Right lobe of liver (tissue), 6 donors: Measurements from ENCODE around the gene ATMIN. TPM values are rescaled to one million over a fixed set of nuclear protein-coding genes. Genes with fewer than 3 reads are reported as not detected.

ENCODE experiments used
- ATAC-seq, 4 donors: fragments of 200-7000 bp; cut with Tn5 transposase; one replicate each; pipeline ENCODE4 v1.9.1; 2020; ENCODE audit warnings: mild to moderate bottlenecking in 4 of 4, moderate library complexity in 4 of 4
- DNase-seq, 3 donors: peaks; one replicate each; pipeline ENCODE4 v3.0.0-alpha.2; 2020
- H3K27ac ChIP-seq, 3 donors: fragments of 200-600 bp; one replicate each; pipeline ENCODE4 v1.8.0; 2022
- H3K27me3 ChIP-seq, 2 donors: fragments of 200-600 bp; one replicate each; pipeline ENCODE4 v1.8.0; 2022
- H3K36me3 ChIP-seq, 4 donors: fragments of 200-600 bp; sonication (generic) in 1 of 4; one replicate each; pipeline versions ENCODE4 v1.5.1 to v1.8.0; 2017 to 2022; ENCODE audit warnings: control low read depth in 1 of 4
- H3K4me1 ChIP-seq, 4 donors: fragments of 200-600 bp; sonication (generic) in 1 of 4; one replicate each; pipeline versions ENCODE4 v1.5.1 to v1.8.0; 2017 to 2022; ENCODE audit warnings: control low read depth in 1 of 4
- H3K4me3 ChIP-seq, 3 donors: fragments of 200-600 bp; one replicate each; pipeline ENCODE4 v1.8.0; 2022
- H3K9me3 ChIP-seq, 4 donors: fragments of 200-600 bp; sonication (generic) in 1 of 4; one replicate each; pipeline versions ENCODE4 v1.5.1 to v1.8.0; 2017 to 2022; ENCODE audit warnings: control low read depth in 1 of 4
- CTCF ChIP-seq, 4 donors: fragments of 200-600 bp in 3 of 4; fragments of 450-650 bp in 1 of 4; IDR thresholded peaks; one replicate each; pipeline versions ENCODE4 v1.5.1 to v1.8.0; 2016 to 2022; ENCODE audit warnings: antibody characterized with exemption in 4 of 4, mild to moderate bottlenecking in 2 of 4
- POLR2A ChIP-seq: fragments of 450-650 bp; IDR thresholded peaks from one replicate; pipeline ENCODE4 v1.6.1; 2017; ENCODE audit warnings: antibody characterized with exemption, mild to moderate bottlenecking
- WGBS: methylation state at CpG from one replicate; pipeline ENCODE4 v1.1.6; 2018; ENCODE audit warnings: low coverage, low lambda C conversion rate; ENCODE audit not compliant: insufficient coverage; ENCODE audit errors: missing lambda C conversion rate; 5-methylcytosine and 5-hydroxymethylcytosine counted together
- intact Hi-C, 2 donors: fragments of 100-400 bp; cut with DNase I; formaldehyde crosslinking; loops; one replicate each; pipeline versions ENCODE4 v1.11.2 to v1.14.1; 2022
- total RNA-seq, 6 experiments: library from RNA; depleted of rRNA in 2 of 6; stranded (reverse); fragments of >200 nt in 2 of 6; fragmentation: NEBNext Ultra II Directional in 3 of 6; extraction: Animal tissue kit (Norgen Biotek cat#: 25700) in 3 of 6; gene quantifications; one replicate each; pipeline versions ENCODE4 v1.1.0 to v1.2.4, GENCODE V29; 2016 to 2023
- donor health status: DM: no; HTN: yes; CAD: no.
- donor health status: DM: no; HTN: no; CAD: no.
- donor health status: DM: no; HTN: no; CAD: no.
- donor health status: DM: no; HTN: yes; CAD: no.
- donor health status: DM: no; HTN: yes; CAD: no.

The ATMIN gene
- total RNA-seq, 6 experiments from 2014 or later = 12.8 to 15.5 (median 14.6) TPM

- Histone ChIP-seq H3K36me3 (peaks cover 0 to 47% (median 9%) of the 10 kb centered on the region in 4 donors), H3K27me3 (no peaks in the 10 kb centered on the region), H3K9me3 (no peaks in the 10 kb centered on the region), H3K4me1 (no peaks in the 10 kb centered on the region), H3K27ac (no peak overlapping the region), H3K4me3 (no peak overlapping the region)
- intact Hi-C loops = no loop called here
- no peak for DNase-seq
- ATAC-seq = no peak
- no peak for TF ChIP-seq CTCF (IDR thresholded peaks at IDR 0.05)
- no peak for TF ChIP-seq POLR2A
- WGBS = 94% methylated on average over 2 of the region's 2 CpGs
Observed at GRCh38 chr16:81014672-81015071, 21.0 kb upstream of the ATMIN start.

GRCh38 chr16:81018496-81018895, 17.1 kb upstream of the ATMIN start:
- DNase-seq (no peak), ATAC-seq (no peak)
- Histone ChIP-seq H3K4me3 (no peak overlapping the region), H3K36me3 (peaks cover 0 to 72% (median 14%) of the 10 kb centered on the region in 4 donors), H3K27ac (no peak overlapping the region), H3K27me3 (no peaks in the 10 kb centered on the region), H3K4me1 (no peaks in the 10 kb centered on the region), H3K9me3 (no peaks in the 10 kb centered on the region)
- intact Hi-C loops = no loop called here
- TF ChIP-seq POLR2A (no peak), CTCF (IDR thresholded peaks at IDR 0.05) (no peak)
- WGBS = 100% methylated on average over 2 of the region's 2 CpGs

- H3K27ac ChIP-seq = no peak overlapping the region
- no peaks in the 10 kb centered on the region for H3K4me1 ChIP-seq
- WGBS = 88% methylated on average over 4 of the region's 4 CpGs
- H3K9me3 ChIP-seq = no peaks in the 10 kb centered on the region
- H3K27me3 ChIP-seq = no peaks in the 10 kb centered on the region
- TF ChIP-seq CTCF (IDR thresholded peaks at IDR 0.05) = no peak
- TF ChIP-seq POLR2A = no peak
- intact Hi-C loops = no loop called here
- ATAC-seq = no peak
- peaks cover 0 to 29% (median 2%) of the 10 kb centered on the region in 4 donors for H3K36me3 ChIP-seq
- no peak overlapping the region for H3K4me3 ChIP-seq
- no peak for DNase-seq
Observed at GRCh38 chr16:81026429-81026828, 9.2 kb upstream of the ATMIN start.

GRCh38 chr16:81029930-81030604, 5.6 kb upstream of the ATMIN start:
- H3K9me3 ChIP-seq = no peaks in the 10 kb centered on the region
- ATAC-seq (no peak), DNase-seq (no peak)
- H3K4me1 ChIP-seq = no peaks in the 10 kb centered on the region
- H3K27ac ChIP-seq = no peak overlapping the region
- WGBS = 96% methylated on average over 11 of the region's 11 CpGs
- H3K27me3 ChIP-seq = no peaks in the 10 kb centered on the region
- TF ChIP-seq POLR2A = no peak
- no peak for TF ChIP-seq CTCF (IDR thresholded peaks at IDR 0.05)
- H3K4me3 ChIP-seq = no peak overlapping the region
- intact Hi-C loops = loop anchor here in 1 of 2 donors (10.0 kb wide), 1 partner anchor 165 kb away; no protein-coding TSS in a partner anchor
- H3K36me3 ChIP-seq = peaks cover 0 to 12% (median 2%) of the 10 kb centered on the region in 4 donors
